H1 (cell line): ENCODE data around the gene IFNL2. TPM values are rescaled to one million over a fixed set of nuclear protein-coding genes. Genes with fewer than 3 reads are reported as not detected.

ENCODE experiments used
- RBBP5 ChIP-seq: IDR thresholded peaks from 2 replicates; pipeline ENCODE4 v1.7.1; 2012; ENCODE audit warnings: low read depth, mild to moderate bottlenecking, inconsistent platforms, low read length, moderate library complexity, borderline replicate concordance
- RFX5 ChIP-seq: IDR thresholded peaks from 2 replicates; pipeline ENCODE4 v1.6.1; 2011; ENCODE audit warnings: low read depth, low read length, improper control_type of control experiment, borderline replicate concordance
- SIN3A ChIP-seq, 2 experiments: IDR thresholded peaks in 1 of 2; conservative IDR thresholded peaks in 1 of 2; 2 replicates each; pipeline ENCODE4 v1.6.1; 2011 to 2012; ENCODE audit warnings: low read length in 2 of 2, improper control_type of control experiment in 1 of 2, low read depth in 1 of 2, mild to moderate bottlenecking in 1 of 2
- polyA plus RNA-seq, 7 experiments: library from polyadenylated mRNA; depleted of rRNA in 3 of 7; stranded (reverse) in 5 of 7; unstranded in 2 of 7; fragments of >200 nt in 5 of 7; fragments of 200-250 nt in 2 of 7; gene quantifications; 1 replicate in 5 of 7; 2 replicates in 1 of 7; 4 replicates in 1 of 7; pipeline versions ENCODE4 v1.2.1 to v1.2.3, GENCODE V29; 2011 to 2013; ENCODE audit warnings: missing spikeins in 2 of 7, mixed read lengths in 2 of 7
- total RNA-seq: library from RNA; stranded (reverse); fragmentation: NEBNext Ultra II Directional; extraction: Animal tissue kit (Norgen Biotek cat#: 25700); gene quantifications from 2 replicates; pipeline ENCODE4 v1.2.1, GENCODE V29; 2021

IFNL2 gene
- total and polyA plus RNA-seq, 2 of the 8 experiments (the other 6 are each of a cell fraction or from before 2014, with no cell fraction given), result not detected

DNA sequence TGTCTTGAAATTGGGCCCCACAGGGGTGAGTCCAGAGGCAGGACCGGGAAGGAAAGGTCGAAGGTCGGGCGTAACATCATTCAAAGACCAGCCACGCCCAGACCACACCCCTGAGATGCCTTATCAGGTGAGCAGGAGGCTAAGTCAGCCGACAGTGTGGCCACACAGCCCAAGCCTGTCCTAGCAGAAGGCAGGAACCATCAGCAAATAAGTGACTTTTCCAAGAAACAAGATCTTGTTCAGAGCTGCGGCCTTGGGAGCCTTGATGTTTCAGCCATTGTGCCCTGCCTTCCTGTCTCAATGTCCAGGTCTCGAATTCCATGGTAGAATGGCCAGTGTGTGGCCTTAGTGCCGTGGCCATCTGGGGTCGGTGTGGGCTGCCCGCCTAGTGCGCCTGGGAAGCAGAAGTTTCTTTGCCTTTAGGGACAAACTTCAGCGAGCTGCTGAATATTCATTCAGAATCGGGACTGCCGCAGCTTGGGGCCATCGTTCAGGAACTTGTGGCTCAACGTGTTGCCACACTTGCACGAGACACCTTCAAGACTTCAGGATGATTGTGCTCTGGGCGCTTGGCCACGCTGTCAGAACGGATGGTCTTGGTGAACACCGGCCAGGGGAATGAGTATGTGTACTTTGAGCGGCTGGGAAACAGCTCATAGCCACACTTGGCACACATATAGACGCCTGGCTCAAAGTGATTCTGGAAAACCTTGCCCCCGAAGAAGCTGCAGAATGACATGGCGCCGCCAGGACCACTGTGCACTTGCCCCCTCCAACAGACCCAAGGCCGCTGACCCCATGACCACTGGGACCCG, 13.5 kb upstream of the IFNL2 start (continued):
- no peak for TF ChIP-seq RBBP5
- TF ChIP-seq RFX5, result no peak
- TF ChIP-seq SIN3A (conservative IDR thresholded peaks at IDR 0.05 in 1 of 2, IDR thresholded peaks at IDR 0.05 in 1 of 2; ENCODE audit: low read depth in 1 of 2, low read length in 2 of 2), result no peak
- TF ChIP-seq, all 59 proteins: peak for 0
